DMS53 (cell line): ENCODE results near the gene GLB1L3.

Source experiments
- DNase-seq: peaks from one replicate; lab custom pipeline; 2025; lab: John Stamatoyannopoulos, UW

GLB1L3 gene

DNA sequence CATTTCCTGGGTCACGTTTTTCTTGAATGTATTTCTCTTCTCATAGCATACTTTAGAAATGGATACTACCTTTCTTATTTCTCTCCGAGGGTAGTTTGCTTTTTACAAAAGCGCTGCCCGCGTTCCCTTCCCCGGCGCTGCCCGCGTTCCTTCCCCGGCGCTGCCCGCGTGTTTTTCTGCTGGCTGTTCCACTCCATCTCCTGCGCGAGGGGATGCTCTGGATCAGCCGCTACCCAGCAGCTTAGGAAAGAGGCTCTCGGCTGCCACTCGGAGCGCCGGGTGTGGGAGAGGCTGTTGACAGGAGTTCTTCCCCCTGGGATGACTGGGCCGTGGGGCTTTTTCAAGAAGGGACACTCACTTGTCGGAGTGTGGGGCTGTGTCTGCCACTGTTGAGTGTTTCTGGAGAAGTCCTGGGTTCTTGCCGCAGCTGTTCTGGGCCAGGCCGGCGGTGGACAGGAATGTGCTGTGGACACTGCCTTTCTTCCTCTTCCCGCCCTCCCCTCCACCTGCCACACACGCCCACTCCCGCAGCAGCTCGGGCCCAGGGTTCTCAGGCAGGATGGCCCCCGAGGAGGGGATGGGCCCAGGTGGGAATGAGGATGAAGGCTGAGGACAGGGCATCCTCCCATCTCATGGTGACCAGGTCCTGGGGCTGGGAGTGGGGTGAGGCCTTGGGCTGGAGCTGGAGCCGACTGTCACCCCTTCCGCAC lies 86.2 kb downstream of the GLB1L3 start:
- no peak for DNase-seq

DNA sequence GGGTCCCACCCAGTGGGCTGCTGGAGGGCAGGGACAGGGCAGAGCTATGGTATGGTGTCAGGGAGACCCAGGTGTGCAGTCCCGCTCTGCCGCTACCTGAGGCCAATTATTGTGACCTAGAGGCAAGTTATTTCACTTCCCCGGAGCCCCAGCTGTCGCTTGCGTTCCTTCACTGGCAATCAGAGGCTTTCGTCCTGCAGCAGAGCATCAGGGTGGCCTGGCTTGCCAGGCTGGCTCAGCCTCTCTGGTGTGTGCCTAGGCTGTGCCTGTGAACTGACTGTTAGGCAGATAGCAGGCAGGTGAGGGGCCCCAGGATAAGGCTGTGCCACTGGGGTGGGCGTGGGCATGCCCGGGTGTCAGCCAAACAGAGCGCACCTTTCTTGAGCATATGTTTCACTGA lies 87.0 kb downstream of the GLB1L3 start:
- no peak for DNase-seq

DNA sequence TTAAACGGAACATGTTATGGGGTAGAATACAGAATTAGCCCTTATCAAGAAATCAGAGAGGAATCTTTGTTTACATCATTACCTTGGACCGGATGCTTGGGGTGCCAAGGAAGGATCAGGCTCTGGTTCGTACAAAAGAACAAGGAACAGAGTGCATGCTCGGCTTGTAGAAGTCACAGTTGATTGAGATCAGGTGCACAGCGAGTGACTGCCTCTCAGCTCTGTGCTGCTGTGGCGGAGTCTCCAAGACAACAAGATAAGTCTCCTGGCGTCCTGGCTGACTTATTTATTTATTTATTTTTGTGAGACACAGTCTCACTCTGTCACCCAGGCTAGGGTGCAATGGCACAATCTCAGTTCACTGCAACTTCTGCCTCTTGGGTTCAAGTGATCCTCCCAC lies 87.4 kb downstream of the GLB1L3 start:
- no peak for DNase-seq

DNA sequence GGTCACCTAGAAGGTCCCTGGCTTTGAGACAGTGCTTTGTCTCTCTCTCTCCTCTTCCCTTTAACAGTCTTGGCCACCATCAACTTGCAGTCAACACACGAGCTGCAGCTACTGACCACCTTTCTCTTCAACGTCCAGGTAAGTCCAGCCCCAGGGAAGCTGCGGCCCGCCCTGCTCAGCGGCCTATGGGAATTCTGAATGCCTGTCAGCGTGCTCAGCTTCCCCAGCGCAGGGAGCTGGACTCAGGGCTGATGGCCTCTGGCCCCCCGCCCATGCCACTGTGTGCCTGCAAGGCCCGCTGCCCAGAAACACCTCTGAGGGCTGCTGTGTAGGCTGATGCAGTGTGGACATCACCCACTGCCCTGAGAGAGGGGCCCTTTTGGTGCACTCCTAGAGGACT lies 88.1 kb downstream of the GLB1L3 start:
- no peak for DNase-seq

DNA sequence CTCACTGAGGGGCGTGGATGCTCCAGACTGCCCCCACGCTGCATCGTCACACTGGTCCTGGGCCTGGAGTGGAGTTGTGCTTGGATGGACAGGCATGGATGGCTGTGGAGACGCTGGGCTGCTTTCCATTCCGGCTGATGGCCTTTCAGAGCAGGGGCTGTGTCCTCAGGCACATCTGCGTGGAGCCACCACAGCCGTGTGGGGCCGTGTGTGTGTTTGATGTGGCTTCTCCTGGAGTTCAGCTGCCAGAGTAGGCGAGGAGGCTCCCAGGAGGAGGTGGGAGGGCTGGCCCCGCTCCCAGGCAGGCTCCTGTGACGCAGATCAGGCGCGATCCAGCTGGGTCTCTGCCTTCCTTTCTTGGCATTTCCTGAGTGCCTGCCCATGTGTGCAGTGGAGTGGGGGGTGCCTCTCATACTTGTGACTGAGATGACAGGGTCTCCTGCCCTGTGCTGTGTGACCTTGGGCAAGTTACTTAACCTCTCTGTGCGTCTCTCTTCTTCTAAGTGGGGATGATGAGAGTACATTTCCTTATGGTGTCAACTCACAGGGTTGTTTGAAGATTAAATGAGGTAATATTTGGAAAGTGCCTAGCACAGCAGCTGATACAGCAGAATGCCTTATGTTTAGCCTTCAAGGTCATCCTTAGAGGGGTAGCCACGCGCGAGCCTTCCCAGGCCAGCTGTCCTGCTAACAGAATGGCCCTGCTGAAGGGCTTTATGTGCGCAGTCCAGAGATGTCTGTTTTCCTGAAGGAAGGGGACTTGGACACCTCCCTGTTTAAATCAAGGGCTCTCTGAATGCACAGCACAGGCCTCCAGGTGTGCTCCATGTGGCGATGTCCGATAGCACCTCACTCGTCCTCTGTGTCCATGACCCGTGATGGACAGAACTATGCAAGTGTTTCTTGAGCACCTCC lies 89.1 kb downstream of the GLB1L3 start:
- no peak for DNase-seq

DNA sequence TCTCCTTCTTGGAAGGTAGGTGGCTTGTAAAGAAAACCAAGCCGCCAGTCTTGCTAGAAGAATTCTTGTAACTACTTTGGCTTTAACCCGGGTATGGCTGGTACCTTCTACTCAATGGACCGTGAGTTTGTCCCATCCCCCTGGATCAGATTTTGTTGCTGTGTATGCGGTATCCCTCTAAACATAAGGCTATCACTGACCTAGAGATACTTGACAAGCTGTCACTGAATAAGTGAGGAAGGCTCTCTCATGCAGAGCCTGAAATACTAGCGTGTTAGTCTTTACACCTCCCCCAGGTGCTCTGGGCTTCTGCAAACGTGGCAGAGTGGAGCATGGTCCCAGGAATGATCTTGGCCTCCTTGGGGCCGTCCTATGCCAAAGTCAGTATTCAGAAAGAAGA lies 90.1 kb downstream of the GLB1L3 start:
- DNase-seq = peak; percentile 20

DNA sequence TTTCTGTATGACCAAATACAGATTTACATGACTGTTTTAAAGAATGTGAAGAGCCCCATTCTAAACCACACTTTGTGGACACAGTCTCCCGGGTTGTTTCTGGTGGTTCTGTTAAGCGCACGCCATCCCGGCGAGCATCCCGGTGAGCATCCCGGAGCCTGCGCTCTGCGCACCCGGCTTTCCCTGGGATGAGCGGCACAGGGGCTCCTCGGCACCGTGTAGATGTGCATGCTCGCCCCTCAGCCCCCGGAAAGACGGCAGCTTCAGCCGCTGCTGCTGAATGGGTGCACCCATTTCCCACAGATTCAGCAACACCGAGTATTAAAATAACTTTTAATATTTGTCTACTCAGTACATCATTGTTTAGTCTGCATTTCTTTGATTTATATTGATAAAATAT lies 91.6 kb downstream of the GLB1L3 start:
- peak; percentile 91 for DNase-seq
